K562 (cell line): ENCODE results near the gene HPS5.

Source experiments
- FOXM1 ChIP-seq, 2 experiments: fragments of 450-650 bp in 1 of 2; sonication (generic) in 1 of 2; formaldehyde crosslinking in 1 of 2; IDR thresholded peaks; 2 replicates each; pipeline versions ENCODE4 v1.6.1 to v1.9.0; 2017 to 2022; ENCODE audit warnings: low read depth in 2 of 2, mild to moderate bottlenecking in 2 of 2, missing genetic modification reagents in 1 of 2, moderate library complexity in 1 of 2
- HDAC2 ChIP-seq: fragments of 450-650 bp; IDR thresholded peaks from 2 replicates; pipeline ENCODE4 v1.6.1; 2016; ENCODE audit warnings: mild to moderate bottlenecking
- TF ChIP-seq, protein P1 (sequence below): fragments of 450-650 bp; IDR thresholded peaks from 2 replicates; pipeline ENCODE4 v1.6.1; 2017; ENCODE audit warnings: mild to moderate bottlenecking, moderate library complexity

GRCh38 chr11:18236664-18237356 lies 85.1 kb downstream of the HPS5 start, which contains the start of gene SAA4:
- TF ChIP-seq, protein P1, sequence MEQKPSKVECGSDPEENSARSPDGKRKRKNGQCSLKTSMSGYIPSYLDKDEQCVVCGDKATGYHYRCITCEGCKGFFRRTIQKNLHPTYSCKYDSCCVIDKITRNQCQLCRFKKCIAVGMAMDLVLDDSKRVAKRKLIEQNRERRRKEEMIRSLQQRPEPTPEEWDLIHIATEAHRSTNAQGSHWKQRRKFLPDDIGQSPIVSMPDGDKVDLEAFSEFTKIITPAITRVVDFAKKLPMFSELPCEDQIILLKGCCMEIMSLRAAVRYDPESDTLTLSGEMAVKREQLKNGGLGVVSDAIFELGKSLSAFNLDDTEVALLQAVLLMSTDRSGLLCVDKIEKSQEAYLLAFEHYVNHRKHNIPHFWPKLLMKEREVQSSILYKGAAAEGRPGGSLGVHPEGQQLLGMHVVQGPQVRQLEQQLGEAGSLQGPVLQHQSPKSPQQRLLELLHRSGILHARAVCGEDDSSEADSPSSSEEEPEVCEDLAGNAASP = no peak
- TF ChIP-seq FOXM1 (IDR thresholded peaks at IDR 0.05; ENCODE audit: low read depth) (no peak), FOXM1 (CRISPR knock-in tag; IDR thresholded peaks at IDR 0.05; ENCODE audit: low read depth) (no peak), HDAC2 (no peak)
